NK-92 (cell line): ENCODE data around the gene CD74.
"Not testable (repeated sequence)": the region's sequence is repeated elsewhere in the genome, so short reads cannot be mapped to it uniquely, and the experiment has no call there.

ENCODE experiments used
- DNase-seq: peaks from one replicate; lab custom pipeline; 2025; ENCODE audit not compliant: unreplicated experiment; lab: John Stamatoyannopoulos, UW

The CD74 gene

DNA sequence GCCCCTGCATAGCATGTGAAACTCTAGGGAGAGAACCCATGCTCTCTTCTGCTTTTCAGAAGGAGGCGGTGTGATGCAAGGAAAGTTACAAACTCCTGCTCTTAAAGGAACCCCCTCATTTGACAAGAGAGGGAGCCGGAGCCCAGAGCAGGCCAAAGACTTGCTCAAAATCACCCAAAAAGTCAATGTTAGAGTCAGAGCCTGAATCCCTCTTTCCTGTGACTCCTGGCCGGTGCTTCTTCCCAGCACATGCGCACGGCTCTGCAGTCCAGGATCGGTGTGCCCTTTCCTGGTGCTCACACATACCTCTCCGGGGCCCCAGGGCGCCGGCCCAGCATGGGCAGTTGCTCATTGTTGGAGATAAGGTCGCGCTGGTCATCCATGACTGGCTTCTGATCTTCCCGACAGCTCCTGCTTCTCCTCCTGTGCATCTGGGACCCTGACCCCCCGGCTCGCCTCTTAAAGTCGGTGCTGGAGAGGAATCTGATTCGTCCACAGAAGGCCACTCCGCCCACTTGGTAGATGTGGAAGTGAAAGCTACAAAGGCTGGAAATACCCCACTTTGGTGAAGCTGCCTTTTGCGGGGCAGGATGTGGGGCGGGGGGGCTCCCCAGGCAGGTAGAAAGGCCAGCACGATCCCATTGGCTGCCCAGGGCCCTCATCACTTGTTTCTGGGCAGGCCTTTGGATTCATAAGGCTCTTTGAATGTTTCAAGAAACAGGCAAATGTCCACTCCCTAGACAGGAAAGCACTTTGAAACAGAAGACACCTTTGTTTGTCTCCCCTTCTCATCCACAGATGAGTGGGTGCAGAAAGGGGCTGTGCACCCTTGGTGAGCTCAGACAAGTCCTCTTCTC, at the start of gene CD74:
TSS of gene CD74 (minus strand) at position 592 of the 857 bp plus-strand sequence. CDS start at position 431, 161 bp downstream.
- peak; percentile 68 for DNase-seq

GRCh38 chr5:150461231-150461630, 48.5 kb upstream of the CD74 start:
- DNase-seq: no peak

- DNase-seq: no peak
Observed at GRCh38 chr5:150460781-150461180, 48.1 kb upstream of the CD74 start.

GRCh38 chr5:150458802-150459557, 46.3 kb upstream of the CD74 start:
- peak; percentile 9 for DNase-seq

GRCh38 chr5:150457562-150458240, 45.0 kb upstream of the CD74 start:
- no peak for DNase-seq

DNA sequence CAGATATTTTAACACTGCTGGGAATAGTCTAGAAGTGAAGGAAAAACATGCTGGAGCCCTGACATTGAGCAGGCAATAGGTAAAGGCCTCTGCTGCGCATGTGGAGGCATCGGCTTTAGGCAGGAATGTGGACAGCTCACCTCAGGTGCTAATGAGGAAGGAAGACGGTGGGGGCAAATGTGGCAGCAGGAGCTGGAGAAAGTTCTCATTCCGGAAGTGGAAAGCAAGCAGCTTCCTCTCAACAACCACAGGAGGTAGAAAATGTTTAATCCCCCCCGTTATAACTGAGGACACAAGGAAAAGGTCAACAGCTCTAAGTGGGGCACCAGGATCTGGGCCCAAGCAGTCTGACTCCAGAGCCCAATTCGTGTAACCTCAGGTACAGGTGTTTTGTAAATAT, 44.4 kb upstream of the CD74 start:
- DNase-seq: no peak

GRCh38 chr5:150454492-150455229, 42.0 kb upstream of the CD74 start:
- DNase-seq: no peak

DNA sequence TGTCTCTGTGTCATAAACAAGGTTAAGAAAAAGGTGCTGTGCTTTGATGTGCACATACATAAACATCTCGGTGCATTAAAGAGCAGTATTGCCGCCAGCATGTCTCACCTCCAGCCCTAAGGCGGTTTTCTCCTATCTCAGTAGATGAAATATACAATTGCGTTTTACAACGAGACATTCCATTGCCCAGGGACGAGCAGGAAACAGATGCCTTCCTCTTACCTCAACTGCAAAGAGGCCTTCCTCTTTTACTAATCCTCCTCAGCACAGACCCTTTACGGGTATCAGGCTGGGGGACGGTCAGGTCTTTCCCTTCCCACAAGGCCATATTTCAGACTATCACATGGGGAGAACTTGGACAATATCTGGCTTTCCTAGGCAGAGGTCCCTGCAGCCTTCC, 41.3 kb upstream of the CD74 start:
- DNase-seq: not testable (repeated sequence)

GRCh38 chr5:150452914-150453313, 40.2 kb upstream of the CD74 start:
- no peak for DNase-seq

DNA sequence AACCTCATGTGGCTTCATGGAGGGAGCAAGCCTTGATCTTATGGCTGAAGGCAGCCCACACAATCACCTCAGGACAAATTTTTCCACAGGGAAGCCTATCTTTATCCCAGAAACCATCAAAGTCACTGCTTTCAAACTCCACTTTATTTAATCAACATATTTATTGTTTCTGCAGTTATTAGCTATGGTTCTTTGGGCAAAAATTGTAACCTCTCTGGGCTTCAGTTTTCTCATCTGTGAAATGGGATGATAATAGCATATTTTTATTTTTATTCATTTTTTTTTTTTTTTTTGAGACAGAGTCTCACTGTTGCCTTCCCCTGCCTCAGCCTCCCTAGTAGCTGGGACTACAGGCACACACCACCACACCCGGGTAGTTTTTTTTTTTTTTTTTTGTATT, 38.9 kb upstream of the CD74 start:
- no peak for DNase-seq

- DNase-seq: peak; percentile 32
Observed at GRCh38 chr5:150449517-150450339, 37.0 kb upstream of the CD74 start, which contains the start of gene RPS14. Gene RPS14 (minus strand): TSS chr5:150449739. CDS start chr5:150447733, 2,006 bp downstream.

GRCh38 chr5:150448952-150449516, 36.3 kb upstream of the CD74 start:
- DNase-seq: no peak

- no peak for DNase-seq
Observed at GRCh38 chr5:150448334-150448733, 35.6 kb upstream of the CD74 start.

- no peak for DNase-seq
Observed at GRCh38 chr5:150447188-150447587, 34.5 kb upstream of the CD74 start.

DNA sequence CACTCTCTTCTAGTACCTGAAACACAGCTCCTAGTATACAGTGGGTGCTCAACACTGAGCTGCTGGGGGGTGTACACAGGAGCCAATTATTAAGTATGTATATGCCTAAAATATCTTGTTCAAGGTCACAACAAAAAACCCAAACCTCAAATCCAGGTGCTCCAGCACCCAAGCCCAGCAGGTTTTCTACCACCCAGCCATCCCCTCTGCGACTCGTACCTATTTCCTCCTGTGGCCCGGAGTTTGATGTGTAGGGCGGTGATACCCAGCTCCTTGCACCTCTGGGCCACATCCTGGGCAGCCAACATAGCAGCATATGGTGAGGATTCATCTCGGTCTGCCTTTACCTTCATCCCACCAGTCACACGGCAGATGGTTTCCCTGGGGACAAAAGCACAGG, 33.9 kb upstream of the CD74 start:
- DNase-seq: no peak

GRCh38 chr5:150446088-150446487, 33.4 kb upstream of the CD74 start:
- no peak for DNase-seq

GRCh38 chr5:150444770-150445169, 32.1 kb upstream of the CD74 start:
- no peak for DNase-seq

DNA sequence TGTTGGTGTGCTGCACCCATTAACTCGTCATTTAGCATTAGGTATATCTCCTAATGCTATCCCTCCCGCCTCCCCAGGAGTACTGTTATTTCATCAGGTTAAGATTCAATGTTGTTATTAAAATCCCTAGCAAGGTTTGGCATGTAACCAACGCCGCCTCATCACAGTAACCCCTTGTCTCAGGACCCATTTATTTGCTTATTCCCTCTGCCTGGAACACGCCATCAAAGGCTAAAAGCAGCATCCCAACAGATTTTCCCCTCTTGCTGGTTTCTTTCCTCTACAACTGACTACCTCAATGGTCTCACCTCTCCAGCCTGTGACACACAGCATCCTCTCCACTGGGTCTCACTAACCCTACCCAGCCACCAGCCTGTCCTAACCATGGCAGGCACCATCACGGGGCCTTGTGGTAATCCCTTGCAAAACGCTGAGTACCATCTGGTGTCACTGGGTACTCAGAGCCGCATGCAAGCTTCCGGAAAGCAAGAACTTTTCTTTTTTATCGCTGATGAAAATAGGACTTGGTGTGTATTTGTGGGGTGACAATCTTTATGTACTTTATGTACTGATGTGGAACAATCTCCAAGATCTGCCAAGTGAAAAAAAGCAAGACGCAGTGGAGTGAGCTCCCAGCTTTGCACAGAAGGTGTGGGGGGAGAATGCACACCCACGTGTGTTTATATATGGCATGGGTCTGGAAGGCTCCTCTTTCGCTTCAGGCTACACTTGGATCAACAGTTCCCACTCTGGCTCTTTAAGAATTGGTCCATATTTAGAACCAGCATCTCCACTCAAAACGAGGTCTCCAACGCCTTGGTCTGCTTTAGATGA, 30.7 kb upstream of the CD74 start:
- no peak for DNase-seq

GRCh38 chr5:150442699-150443080, 30.0 kb upstream of the CD74 start:
- DNase-seq: no peak
